HG03558 (cell line): ENCODE data around the gene TNFAIP8L3.

Experiments used
- ATAC-seq: cut with Tn5 transposase; IDR thresholded peaks from one replicate; pipeline ENCODE4 v1.9.1; 2021; ENCODE audit warnings: moderate number of reproducible peaks; ENCODE audit not compliant: unreplicated experiment; ENCODE audit errors: extremely low read depth

TNFAIP8L3 gene

GRCh38 chr15:51092480-51093040, 2.1 kb downstream of the TNFAIP8L3 start:
- no peak for ATAC-seq

GRCh38 chr15:51090753-51091152, 4.0 kb downstream of the TNFAIP8L3 start:
- no peak for ATAC-seq

GRCh38 chr15:51089699-51090453, 4.8 kb downstream of the TNFAIP8L3 start:
- ATAC-seq: no peak

- no peak for ATAC-seq
Measured at GRCh38 chr15:51089041-51089440, 5.7 kb downstream of the TNFAIP8L3 start.

GRCh38 chr15:51088585-51088984, 6.1 kb downstream of the TNFAIP8L3 start:
- no peak for ATAC-seq

- ATAC-seq: no peak
Measured at GRCh38 chr15:51087513-51087912, 7.2 kb downstream of the TNFAIP8L3 start.

- no peak for ATAC-seq
Measured at GRCh38 chr15:51086409-51086808, 8.3 kb downstream of the TNFAIP8L3 start.

GRCh38 chr15:51085764-51086163, 8.9 kb downstream of the TNFAIP8L3 start:
- ATAC-seq: no peak

GRCh38 chr15:51083641-51084166, 11.0 kb downstream of the TNFAIP8L3 start:
- no peak for ATAC-seq

- no peak for ATAC-seq
Measured at GRCh38 chr15:51082246-51082645, 12.5 kb downstream of the TNFAIP8L3 start.

GRCh38 chr15:51080286-51080685, 14.4 kb downstream of the TNFAIP8L3 start:
- no peak for ATAC-seq

- no peak for ATAC-seq
Measured at GRCh38 chr15:51079226-51079625, 15.5 kb downstream of the TNFAIP8L3 start.

- ATAC-seq: no peak
Measured at GRCh38 chr15:51077221-51078153, 17.2 kb downstream of the TNFAIP8L3 start.

GRCh38 chr15:51076524-51077220, 18.0 kb downstream of the TNFAIP8L3 start:
- no peak for ATAC-seq

GRCh38 chr15:51075826-51076523, 18.7 kb downstream of the TNFAIP8L3 start:
- ATAC-seq: no peak

- no peak for ATAC-seq
Measured at GRCh38 chr15:51075364-51075763, 19.3 kb downstream of the TNFAIP8L3 start.

GRCh38 chr15:51074926-51075325, 19.8 kb downstream of the TNFAIP8L3 start:
- ATAC-seq: no peak

- ATAC-seq: no peak
Measured at GRCh38 chr15:51071578-51071977, 23.1 kb downstream of the TNFAIP8L3 start.

- ATAC-seq: no peak
Measured at GRCh38 chr15:51069983-51070382, 24.7 kb downstream of the TNFAIP8L3 start.

GRCh38 chr15:51067510-51067909, 27.2 kb downstream of the TNFAIP8L3 start:
- no peak for ATAC-seq
